CD4-positive, alpha-beta T cell treated with Interferon alpha-2 for 1 hour (primary cell): Measurements from ENCODE around the gene DCN.

ENCODE experiments used
- DNase-seq, 2 donors: peaks; one replicate each; pipeline ENCODE4 v3.0.0-alpha.2; 2020 to 2022

DCN gene

DNA sequence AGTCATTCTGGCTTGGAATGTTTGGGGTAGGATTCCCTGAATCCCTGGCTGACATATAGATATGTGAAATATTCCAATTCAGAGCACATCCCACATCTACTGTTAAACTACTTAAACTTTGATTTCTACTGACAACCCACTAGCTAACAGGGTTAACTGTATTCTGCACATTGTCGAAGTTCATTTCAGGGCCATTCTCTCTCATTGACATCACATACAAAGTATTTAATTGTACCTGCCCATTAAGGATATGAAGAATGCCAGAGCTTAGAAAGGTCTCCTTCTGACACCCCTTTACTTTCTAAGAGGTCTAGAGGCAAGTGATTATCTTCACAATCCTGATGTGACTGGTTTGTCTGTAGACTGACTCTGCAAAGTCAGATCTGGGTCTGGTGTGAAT lies 2.8 kb upstream of the DCN start:
- DNase-seq = no peak

DNA sequence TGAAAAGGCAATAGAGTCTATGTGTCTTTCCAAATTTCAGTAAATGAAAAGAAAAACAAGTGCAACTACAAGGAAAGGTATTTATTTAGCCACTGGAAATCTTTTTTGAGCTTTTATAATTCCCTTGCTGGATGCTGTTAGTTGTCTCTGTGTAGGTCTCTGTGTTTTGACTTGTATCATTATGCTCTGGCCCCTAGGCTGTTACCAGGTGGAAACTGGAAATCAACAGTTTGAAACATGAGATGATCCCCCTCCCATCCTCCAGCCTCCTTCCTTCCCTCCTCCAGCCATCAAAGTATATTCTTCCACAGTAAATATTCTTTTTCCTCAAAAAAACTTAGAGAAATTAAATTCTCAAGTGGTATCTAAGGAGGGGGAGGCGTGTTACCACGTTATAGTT lies 934 bp upstream of the DCN start:
- no peak for DNase-seq

DNA sequence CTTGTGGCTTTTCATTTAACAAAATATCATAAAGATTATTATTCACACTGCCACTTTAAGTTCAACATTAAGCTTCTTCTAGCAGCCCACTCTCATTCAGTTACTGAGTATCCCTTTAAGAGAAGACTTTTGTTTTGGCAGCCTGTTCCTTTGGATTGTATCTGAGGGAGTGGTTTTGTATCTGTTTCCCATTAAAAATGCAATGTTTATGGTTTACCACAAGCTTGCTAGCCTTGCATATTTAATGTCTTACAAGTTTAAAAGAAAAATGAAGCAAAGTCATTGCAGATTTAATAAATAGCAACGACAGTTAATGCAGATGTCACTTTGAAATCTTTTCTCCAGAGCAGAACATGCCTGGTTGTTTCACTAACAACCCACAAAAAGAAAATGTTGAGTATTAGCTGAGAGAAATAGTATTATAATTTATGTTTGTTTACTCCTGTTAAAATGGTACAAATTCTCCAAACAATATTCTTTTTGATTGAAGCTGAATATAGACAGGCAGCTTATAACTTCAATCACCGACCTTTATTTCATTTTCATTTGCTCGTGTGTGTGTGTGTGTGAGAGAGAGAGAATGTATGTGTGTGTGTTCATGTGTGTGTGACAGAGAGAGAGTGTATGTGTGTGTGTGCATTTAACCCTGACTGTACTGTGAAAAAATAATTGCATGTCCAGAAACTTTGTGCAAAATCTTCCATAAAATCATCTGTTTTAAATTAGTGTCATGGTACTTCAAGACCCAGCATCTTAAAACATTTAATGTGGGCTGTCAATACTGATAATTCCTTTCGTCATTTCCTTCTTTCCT lies 1.8 kb downstream of the DCN start:
- DNase-seq = no peak

DNA sequence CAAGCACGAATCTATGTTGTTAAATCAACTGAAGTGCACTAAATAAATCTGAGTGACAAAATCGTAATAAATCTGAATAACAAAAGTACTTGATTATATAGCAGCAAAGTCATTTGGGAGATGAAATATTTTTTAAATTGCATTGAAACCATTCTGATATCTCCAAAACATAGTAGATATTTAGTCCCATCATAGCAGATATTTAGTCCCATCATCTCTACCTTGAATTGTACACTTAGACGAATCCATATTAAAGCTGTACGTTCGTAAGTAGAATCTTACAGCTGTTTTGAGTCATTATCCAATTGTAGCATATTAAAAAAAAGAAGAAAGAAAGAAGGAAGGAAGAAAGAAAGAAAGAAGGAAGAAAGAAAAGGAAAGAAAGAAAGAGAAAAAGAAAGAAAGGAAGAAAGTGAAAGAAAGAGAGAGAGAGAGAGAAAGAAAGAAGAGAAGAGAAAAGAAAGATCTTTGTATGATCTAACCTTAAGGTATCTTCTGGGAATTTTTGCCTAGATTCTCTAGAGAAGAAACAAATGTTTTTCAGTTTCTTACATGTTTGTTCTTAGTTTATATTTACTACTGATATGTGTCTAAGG lies 2.6 kb downstream of the DCN start:
- DNase-seq = no peak

DNA sequence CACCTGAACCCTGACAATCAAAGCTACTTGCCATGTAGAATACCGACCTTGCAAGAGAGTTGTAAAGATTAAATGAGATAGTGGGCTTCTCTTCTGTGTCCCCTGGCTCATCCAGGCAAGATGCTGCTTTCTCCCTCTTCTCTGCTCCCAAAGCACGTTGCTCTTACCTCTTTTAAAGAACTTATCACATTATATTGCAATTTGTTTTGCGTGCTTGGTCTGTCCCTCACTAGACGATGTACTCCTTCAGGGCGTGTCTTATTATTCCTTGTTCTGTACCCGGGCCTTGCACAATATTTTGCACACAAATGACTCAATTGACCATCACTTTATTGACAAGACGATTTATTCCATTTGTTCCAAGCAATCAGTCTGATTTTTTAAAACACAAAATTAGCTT lies 3.3 kb downstream of the DCN start:
- no peak for DNase-seq

DNA sequence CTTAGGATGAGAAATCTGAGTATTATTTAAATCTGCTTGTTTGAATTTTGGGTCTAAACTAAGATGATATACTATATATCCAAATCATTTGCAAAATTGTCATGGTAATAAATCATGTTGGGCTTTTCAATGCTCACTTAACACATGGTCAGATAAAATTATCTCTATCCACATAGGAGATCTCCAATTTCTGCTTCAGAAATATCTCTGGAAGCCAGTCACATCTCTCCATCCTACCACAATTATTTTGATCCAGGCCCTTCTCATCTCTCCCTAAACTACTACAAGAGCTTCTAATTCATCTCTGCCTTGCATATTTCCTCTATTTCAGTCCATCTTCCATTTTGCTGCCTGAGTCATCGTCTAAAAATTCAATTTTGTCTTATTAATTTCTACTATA lies 3.8 kb downstream of the DCN start:
- DNase-seq = no peak

DNA sequence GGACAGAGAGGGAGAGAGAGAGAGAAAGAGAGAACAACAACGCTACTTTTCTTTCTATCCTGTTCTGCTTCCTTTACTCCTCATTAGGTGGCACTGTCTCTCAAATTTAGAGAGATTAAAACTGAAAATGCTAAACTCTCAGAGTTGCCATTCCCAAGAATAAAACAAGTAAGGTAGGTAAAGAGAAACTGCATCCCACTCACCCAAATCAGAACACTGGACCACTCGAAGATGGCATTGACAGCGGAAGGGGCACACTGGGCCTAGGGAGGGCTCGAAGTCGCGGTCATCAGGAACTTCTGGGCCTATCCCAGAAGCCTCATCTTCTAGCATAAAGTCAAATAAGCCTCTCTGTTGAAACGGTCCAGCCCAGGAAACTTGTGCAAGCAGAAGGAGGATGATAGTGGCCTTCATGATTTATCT lies 4.5 kb downstream of the DCN start:
- DNase-seq = no peak

DNA sequence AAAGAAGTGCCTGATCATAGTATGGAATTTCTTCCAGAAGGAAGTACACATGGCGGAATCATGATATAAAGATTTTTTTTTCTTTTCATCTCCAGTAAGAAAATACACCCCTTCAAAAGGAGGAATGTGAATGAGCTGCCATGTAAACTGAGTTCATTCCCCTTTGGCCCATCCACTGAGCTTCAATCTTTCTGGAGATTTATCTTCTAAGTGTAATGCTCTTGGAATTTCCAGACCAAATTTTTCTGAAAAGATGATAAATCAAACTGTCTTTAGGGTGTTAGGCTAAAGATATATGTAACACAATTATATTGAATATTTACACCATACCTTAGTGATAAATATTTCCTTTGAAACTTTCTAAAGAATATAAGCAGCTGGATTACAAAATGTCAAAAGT lies 5.2 kb downstream of the DCN start:
- DNase-seq = no peak

DNA sequence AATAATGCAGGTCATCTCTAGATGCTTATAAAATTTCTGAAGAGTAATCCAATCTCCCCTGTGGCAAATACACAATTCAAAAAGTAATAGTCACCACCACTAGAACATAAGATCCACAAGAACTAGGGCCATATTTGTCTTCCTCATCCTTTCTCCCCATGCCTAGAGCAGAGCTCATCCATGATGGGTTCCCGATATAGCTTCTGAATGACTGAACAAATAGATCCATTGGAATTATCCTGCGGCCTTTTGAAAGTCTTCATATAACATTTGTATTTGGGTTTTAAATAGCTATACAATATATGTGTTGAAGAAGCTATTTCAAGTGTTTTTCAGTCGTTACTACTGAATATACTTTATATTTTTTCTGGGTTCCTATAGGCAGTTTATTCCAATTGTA lies 5.7 kb downstream of the DCN start:
- DNase-seq = no peak

DNA sequence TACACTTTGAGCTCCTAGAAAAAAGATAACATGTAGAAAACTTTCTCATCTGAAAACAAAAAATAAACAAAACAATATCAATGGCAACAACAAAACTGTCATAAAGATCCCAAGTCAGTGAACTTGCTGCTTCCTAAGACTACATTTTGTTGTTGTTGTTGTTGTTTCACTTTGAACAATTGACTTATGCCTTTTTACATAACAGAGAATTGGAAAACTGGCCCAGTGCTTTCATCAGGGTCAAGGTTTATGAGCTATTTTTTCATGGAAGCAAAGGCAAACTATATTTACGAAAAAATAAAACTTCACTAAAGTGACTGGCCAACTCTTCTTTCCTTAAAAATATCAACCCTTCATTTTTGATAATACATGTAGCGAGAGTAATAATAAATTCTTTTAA lies 6.3 kb downstream of the DCN start:
- no peak for DNase-seq

DNA sequence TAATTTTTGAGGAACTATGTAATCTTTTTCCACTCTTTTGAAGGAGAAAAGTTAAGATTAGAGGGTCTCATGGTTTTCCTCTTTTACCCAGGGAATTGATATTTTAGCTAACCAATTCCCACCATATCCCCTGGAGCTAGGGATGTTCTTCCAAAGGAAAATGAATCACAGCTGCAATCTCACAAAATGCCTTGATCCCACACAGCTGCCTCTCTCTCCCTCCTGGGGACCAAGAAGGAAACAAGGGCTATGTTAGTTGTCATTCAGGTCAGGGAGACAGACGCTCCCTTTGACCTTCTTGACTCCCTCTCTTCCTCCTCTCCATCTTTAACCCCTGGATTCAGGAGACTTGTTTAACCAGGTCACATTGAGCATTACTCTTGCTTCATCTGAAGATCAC lies 9.5 kb downstream of the DCN start:
- no peak for DNase-seq

DNA sequence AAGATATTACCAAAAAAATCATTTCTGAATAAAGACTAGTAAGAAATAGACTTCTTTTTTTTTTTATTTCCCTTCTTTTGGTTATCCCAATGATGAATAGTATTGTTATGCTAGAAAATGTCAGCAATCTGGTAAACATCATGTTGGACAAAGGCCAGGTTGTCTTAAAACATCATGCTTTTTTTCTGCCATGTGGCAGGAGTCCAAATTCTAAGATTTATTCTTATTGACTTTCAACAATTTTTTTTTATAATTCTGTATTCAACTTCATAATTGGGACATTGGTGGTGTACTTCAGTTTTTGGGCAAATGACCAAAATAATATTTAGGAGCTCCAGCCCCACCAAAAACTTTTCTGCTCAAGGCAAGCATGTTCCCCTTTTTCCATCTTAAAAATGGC lies 10.5 kb downstream of the DCN start:
- DNase-seq = no peak

DNA sequence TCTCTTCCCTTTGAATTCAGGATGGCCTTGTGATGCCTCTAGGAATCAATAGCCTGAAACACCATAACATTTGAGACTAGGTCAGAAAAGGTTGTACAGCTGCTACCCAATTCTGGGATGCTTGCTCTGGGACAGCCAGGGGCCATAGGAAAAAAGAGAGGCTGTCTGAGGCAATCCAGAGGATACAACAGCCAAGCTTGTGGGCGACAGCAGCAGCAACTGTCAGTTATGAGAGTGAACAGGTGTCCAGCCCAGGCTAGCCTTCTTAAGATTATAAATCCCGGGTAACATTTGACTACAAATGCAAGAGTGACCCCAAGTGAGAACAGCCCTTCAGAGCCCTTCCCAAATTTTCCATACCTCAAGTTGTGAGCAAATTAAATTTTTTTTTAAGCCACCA lies 11.1 kb downstream of the DCN start:
- DNase-seq = no peak

DNA sequence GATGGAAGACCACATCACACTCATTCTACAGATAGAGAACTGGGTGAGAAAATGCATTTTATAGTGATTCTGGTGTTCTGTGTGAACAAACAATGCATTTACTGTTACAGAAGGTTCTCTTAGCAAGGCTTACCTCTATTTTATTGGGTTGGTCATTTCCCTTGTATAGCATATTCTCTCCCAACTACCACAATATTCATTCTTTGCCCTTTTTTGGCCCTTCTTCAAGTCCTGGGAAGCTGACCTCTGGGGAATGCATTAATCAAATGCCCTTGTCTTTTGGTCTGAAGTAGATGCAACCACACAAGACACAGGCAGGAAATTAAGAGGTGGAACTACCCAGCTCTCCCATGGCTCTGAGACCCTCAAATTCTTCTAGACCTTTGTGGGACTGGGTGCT lies 19.5 kb downstream of the DCN start:
- no peak for DNase-seq

DNA sequence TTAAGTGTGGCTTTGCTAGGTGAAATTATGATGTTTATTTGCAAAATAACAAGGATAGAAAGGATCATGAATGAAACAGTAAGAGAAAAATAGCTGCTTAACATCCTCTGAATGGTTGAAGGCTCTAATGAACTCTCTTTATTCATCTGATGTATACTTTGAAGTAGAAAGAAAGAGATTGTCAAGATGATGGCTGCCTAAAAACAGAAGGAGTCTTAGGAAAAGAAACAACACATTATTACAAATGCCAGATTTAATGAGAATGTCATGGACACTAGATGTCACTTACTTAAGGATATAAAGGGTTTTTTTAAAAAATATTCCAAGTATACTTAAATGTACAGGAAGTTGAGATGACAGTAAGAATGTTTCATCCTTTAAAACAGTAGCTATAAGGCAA lies 21.6 kb downstream of the DCN start:
- DNase-seq = no peak

DNA sequence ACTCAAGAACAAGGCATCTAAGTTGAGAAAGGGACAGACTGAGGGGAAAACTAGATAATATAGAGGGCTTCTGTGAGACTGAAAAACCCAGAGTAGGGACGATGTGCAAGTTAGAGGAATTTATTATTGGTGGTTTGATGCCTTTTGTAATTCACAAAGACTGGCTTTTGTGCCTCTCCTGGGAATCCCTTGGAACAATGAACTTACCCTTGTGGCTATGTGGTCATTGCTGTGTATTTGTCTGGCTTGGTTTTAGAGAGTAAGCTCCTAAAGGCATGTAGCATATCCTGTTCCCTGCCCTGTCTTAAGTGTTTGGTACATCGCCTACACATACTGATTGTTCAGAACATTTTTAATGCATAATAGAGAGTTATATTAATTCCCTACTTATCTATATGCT lies 26.6 kb downstream of the DCN start:
- no peak for DNase-seq

DNA sequence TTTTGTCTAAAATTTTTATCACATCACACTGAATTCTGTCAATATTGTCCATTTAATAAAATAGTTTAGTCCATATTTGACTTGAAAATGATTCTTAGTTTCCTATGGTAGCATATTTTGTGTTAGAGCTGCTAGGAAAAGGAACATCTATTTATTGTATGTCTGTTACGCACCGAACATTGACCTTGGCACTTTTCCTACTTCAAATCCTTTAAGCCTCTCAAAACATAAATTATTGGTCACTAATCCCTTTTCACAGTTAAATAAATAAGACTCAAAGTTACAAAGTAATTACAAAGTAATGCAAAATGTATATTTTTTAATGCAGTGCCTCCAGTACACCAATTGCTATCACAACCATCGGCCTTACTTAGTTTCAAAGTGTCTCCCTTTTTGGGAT lies 28.5 kb downstream of the DCN start:
- DNase-seq = no peak

DNA sequence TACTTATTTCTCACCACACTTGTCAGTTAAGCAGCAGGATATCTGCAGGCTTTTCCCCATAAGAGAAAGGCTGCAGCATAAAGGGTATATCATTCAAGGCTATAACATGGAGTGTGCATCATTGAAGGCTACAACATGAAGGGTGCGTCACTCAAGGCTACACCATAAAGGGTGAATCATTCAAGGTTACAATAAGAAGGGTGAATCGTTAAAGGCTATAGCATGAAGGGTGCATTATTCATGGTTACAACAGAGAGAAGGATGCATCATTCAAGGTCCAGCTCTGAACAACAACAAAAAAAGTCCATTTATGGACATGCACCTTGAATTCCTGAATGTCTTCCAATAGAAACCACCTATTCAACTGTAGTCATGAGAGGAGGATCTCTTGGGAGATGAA lies 38.6 kb downstream of the DCN start:
- no peak for DNase-seq

DNA sequence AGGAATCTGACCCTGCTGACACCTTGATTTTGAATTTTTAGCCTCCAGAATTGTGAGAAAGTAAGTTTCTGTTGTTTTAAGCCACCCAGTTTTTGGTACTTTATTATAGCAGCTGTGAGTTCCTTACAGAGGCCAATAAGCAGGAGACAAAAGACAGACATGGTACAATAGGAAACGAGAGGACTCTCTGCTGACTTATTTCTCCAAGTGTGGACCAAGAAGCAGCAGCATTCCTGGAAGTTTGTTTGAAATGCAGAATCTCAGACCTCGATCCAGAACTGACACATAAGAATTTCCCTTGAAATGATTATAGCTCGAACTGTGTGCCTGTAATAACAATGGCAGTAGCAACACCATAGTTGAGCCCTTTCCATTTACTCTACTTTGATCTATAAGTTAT lies 39.4 kb downstream of the DCN start:
- DNase-seq = no peak

DNA sequence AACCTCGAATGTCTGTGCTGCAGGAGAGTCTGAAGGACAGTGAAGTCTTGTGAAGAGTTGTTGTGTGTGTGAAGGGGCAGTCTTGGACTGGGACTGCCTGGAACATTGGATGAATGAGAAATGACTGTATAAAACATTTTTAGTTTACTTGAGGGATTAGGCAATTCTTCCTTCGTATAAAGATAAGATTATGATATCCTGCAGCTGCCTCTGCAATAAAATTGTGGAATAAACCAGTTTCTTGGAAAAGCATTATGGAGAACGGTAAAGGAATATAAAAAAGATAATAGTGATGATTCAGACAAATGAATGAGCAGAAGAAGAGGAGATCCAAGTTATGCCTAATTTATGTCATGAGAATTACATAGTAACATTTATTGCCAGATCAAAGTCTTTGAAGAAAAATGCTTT lies 40.4 kb downstream of the DCN start:
- no peak for DNase-seq

DNA sequence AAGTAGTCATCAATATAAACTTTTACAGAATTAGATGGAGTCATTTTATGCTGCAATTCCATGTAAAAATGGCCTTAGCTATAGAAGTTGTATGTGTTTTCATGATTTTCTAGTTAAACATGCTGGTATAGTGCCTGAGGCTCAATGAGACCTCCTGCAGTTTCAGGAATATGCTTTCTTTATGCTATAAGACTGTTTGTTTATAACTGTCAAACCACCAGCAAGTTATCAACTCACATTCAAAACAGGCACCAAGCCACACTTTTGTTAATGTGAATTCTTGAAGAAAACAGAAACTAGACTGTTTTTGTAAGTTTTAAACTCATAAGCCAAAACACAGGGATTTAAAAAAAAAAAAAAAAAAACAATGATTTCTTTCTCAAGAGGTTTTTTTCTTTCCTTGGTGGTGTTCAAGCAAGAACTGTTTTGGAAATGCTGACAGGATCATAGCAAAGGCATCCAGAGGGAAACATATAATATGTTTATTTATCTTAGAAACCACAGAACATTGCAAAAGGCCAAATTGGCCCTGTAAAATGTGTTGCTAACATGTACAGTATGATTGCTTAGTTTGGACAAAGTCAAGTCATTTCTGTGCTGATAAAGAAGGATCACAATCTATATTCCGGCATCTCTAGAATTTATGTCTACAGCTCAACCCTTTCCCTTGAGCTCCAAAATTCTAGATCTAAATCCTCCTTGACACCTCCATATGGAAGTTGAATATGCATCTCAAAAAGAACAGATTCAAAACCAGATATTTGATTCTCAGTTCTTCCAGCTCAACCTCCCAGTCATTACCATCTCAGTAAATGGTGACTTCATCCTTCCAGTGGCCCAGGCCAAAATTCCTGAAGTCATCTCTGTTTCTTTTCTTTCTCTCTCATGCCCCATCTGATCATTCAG lies 42.3 kb downstream of the DCN start:
- no peak for DNase-seq

DNA sequence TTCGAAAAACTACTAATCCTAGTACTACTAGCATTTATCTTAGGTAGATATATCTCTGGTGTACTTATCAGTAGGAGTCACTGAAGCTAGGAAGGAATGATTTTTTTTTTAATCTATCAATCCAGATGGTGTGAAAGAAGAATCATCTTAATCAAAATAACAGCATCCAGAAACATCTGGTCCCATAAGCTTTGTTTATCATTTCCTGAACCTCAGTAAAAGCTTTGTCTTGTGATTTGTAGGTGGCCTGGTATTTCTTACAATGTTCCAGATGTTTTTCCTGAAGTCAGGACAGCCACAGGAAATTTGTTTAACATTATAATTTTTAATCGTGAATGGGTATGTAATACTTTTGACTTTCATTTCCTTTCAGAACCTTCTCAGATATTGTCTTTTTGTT lies 43.3 kb downstream of the DCN start:
- no peak for DNase-seq

DNA sequence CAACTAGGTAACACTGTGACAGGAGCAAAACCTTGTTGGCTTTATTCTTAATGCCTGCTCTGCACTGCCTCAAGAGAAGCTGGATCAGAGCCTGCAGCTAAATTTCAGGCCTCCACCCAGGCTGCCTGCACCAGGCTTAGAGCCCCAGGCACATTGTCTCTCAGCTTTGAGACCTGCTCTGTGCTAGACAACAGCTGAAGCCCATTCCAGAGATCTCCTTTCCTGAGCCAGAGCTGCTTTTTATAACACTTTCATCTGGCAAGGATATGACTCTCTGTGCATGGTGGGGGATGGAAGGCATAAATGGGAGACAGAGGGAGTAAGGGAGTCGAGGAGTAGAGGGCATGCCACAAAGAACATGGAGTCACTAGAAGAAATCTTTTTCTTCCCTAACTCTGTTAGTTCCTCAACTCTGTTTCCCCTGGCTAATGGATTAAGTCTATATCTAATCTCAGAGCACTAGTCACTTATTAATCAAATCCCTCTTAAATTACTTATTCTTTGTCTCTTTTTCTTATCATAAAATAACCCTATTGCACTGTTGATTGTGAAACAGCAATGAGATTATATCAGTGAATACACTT lies 44.2 kb downstream of the DCN start:
- no peak for DNase-seq

DNA sequence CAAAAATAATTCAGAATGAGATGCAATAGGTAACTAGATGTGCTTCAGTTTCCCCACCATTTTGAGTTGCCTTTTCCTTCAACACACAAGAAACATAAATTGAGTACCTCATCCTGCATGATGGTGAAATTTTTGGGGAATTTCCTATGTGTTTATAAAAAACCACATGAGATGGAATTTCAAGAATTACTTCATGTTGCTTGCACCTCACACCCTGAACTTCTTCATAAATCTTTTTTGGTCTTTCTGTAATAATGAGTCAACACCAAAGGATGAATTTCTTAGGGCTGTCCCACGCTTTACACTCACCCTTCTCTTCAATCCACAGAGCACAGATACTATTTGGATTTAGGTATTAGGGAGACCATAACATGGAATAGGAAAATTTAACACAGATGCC lies 48.7 kb downstream of the DCN start:
- no peak for DNase-seq
